ENCODE data around the gene TMEM250. TPM values are rescaled to one million over a fixed set of nuclear protein-coding genes. Genes with fewer than 3 reads are reported as not detected.

Gene TMEM250
- total RNA-seq, 1 experiment from 2014 or later, result 109 TPM

DNA sequence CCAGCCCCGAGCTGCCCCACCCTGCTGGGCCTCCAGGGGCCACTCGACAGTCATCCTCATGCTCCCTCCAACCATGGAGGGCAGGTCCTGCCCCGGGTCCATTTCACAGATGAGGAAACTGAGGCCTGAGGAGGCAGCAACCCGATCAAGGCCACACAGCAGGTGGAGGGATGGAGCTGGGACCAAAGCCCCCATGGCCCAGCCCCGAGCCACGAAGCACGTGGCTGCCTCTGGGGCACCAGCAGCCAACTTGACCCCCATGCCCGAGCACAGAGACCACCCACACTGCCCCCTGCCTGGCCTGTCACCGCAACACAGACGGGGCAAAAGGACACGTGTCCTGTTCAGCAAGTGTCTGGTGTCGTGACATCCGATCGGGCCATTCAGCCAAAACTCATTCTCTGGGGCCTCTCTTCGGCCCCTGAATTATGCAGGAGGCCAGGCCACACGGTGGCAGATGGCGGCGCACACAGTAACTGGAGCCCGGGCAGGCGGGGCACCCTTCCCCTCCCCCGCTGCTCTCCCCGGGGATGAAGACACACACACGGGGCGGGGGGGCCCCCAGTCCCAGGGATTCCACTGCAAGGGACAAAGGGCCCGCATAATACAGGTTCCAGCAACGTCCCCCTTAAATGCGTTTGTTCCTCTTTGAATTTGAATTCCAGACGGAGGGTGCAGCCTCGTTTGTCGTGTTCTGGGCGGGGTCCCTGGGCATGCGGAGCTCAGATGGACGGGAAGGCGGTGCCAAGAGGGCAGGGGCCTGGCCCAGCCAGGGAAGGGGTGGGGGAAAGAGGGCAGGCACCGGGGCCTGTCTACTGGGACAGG lies 29.4 kb upstream of the TMEM250 start:
- no peak for DNase-seq (ENCODE audit: low spot score)

DNA sequence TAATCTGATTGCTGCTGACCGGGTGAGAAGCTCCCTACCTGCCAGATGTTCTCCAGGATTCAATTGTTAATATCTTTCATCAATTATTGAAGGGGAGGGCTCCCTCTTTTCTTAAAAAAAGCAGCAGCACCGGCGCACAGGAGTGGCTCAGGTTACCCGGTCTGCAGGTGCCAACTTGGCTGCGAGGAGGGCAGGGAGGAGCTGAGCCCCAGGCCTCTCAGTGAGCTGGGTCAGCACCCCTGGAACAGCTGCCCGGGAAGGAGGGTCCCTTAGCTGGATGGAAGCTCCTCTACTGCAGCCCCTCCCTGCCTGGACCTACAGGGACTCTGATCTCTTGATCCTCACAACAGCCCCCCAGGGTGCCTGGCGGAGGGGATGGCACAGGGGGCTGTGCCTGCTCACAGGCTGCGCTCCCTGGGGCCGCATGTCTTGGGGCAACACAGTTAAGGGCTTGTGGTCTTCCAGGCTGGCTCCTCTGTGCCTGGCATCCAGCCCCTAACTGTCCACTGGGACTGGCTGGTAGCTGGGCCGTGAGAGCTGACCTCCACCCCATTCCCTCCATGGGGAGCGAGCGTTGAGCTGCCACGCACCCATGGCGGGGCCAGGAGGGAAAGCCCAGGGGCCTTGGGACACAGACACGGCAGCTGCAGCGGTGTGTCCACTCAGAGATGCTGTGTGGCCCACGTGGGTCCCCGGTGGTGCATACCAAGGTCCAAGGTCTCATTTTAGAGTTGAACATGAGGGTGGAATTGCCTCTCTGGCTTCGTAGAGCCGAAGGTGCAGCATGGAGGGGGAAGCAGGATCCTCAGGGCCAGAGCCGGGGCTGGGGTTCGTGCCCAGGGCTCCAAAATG lies 28.6 kb upstream of the TMEM250 start:
- DNase-seq (ENCODE audit: low spot score), result no peak

DNA sequence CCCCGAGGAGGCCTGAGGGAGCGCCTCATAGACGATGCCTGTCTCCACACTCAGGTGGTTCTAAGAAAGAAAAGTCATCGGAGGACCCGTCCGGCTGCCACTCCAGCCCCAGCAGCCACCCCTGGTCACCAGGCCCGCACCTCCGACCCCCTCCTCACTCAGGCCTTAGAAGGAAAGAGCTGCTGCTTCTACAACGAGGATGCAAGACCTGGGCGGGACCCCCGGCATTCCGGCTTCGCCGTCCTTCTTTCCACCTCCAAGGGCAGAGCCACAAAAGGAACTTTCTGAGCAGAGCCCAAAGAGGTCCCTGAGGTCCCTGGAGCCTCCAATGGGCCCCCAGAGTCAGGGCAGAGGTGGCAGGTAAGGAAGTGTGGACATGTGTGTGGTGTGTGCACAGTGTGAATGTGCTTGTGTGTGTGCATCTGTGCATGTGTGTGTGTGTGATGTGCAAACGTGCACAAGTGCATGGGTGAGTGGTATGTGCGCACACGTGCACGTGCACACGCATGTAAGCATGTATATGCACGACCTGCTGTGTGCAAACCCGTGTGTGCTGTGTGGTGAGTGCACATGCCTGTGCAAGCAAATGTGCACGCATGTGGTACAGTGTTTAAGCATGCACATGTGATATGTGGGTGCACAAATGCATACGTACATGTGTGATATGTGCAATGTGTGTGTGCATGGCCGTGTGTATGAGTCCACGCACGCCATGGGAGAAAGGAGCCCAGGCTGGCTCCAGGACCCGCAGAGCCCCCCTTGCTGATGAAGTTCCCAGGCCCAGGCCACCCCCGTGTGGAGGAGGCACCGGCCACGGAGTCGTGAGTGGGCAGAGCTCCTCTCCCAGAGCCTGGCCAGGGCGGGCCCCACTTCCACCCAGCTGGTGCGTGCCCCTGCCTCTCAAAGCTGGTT lies 27.7 kb upstream of the TMEM250 start:
- no peak for DNase-seq (ENCODE audit: low spot score)

DNA sequence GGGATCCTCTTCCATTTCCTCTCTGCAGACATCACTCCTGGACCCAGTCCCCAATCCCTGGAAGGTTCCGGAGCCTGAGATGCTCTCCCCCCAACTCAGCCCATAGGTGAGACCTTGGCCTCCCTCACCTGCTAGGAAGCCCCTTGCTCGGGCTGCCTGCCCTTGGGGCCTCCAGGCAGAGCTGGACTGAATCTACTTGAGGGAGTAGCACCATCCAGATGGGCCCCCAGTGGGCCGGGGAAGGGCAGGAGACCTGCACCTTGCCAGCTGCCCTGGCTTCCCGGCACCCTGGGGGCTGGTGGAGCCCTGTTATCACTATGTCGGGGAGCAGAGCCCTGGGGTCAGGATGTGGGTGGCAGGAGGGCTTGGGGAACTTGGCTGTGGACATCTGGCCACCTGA lies 26.9 kb upstream of the TMEM250 start:
- DNase-seq (ENCODE audit: low spot score), result no peak

DNA sequence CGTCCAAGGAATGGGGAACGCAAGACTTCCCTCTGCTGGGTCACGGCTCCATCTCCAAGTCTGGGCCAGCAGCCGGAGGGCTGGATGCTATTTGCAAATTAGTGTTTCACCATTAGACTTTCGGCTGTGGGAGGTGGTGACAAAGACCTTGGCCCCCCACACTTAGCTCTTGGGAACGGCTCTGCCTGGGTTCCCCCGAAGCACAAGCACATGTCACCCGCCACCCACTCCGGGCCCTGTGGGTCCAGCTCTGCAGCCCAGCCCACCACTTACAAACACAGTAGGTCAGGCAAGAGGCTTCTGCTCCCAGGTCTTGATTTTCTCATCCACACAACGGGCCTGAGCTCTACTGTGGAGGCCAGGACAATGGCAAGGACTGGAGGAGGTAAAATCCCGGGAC lies 25.8 kb upstream of the TMEM250 start:
- DNase-seq (ENCODE audit: low spot score), result no peak

DNA sequence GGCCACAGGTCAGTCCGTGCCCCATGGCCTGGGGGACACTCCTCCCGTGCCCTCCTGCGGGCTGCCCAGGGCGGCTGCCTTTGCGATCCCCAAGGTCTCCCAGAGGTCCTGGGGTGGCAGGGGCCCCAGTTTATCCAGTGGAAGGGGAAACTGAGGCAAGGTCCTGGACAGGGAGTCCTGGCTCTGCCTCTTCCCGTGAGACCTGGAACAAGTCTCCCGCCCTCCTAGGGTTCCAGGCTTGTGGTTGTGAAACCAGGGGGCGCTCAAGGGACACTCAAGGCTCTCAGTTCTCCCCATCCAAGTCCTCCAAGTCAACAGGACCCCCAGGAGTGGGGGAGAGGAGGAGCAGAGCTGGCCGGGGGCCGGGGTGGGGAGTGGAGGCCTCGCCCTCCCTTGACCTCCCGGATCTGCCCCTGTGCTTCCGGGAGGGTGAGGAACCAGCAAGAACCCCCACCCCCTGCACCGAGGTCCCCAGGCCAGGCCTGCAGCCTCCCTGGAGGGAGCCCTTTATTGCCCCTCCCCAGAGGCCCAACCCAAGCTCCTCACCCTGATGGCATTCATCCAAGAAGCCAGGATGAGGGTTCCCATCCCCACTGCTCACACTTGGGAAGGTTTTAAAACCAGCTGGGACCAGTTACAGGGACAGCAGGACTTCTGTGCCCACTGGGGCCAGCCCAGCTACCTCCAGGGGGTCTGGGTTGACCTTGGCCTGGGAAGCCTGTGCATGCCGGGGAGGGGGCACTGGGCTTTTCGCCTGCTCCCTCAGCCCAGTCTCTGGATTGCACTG lies 24.7 kb upstream of the TMEM250 start:
- DNase-seq (ENCODE audit: low spot score), result peak; percentile 59

DNA sequence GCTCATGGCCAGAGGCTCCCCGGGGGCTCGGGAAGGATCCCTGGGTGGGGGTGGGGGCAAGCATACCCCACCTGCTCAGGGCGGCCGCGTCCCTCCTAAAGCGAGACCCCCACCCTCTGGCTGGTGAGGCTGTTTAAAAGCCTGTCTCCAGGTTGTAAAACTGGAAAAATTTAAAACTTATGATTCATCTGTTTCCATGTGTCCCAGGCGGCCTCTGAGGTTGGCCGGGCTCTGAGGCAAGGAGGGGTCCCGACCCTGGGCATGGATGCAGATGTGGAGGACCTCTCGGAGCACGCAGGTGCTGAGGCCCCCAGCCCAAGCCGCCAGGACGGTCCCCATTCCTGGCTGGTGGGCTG lies 24.2 kb upstream of the TMEM250 start:
- no peak for DNase-seq (ENCODE audit: low spot score)

DNA sequence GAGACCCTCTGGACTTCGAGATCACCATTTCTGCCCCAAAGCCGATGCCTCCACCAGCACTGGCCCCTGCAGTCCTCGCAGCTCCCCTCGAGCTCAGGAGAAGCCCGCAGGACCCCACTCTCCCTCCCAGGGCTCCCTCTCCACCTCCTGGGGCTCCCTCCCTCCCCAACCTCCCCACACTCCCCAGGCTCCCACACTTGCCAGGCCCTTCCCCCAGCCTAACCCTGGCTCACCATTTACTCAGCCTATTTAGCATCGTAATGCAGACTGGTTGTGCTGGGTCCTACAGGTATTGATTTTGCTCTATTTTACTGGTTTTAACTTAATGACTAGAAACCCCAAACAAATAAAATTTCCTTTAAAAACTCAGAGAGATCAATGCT lies 23.7 kb upstream of the TMEM250 start:
- DNase-seq (ENCODE audit: low spot score), result no peak

DNA sequence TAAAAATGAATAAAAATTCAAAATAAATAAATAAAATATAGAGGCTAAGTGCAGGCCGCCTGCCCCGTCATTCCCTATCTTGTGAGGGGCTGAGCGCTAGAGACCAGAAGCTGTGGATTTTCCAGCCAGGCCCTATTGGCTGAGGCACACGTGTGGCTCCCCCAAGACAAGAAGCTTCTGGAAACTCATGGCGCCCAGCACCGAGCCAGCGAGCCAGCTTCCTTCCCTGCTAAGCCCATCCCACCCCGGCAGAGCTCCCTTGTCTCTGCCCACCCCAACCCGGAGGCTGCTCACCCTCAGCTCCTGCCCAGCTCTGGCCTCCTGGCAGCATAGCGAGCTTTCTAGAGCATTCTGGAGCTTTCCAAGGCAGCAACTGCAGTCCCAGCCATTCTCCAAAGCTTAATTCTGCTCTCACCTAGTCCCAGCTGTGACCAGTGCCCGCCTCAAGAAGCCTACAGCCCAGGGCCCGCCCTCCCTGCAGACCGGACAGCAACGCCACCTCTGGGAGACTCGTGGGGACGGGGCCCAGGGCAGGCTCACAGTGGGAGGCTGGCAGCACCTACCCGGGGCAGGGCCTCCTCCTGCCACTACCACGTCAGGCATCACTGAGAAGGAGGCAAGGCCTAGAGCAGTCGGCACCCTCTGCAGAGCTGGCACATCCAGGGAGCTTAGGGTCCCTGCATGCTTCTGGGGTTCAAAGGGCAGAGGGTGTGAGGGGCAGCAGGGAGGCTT lies 23.2 kb upstream of the TMEM250 start:
- no peak for DNase-seq (ENCODE audit: low spot score)

DNA sequence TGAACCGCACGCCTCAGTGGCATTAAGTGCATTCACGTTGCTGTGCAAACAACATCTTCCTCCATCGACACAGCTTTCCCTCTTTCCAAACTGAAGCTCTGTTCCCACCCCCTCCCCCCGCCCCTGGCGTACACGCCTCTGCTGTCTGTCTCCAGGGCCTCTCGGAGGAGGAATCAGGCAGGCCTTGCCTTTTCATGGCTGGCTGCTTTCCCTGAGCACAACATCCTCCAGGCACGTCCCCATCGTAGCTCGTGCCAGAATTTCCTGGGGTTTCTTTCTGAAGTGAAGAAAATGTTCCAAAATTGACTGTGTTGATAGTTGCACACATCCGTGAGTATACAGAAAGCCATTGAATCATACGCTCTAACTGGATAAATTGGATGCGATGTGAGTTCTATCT lies 22.3 kb upstream of the TMEM250 start:
- no peak for DNase-seq (ENCODE audit: low spot score)

DNA sequence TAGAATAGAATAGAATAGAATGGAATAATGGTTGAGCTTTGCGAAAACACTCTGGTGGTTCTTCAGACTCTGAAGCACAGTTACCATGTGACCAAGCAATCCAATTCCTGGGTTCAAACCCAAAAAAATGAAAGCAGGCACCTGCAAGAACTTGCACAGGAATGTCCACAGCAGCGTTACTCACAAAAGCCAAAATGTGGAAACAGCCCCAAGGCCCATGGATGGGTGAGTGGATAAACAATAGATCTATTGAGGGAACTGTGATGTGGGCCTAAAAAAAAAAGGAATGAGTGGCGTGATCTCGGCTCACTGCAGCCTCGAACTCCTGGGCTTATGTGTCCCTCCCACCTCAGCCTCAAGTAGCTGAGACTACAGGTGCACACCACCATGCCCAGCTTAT lies 21.4 kb upstream of the TMEM250 start:
- DNase-seq (ENCODE audit: low spot score), result no peak

DNA sequence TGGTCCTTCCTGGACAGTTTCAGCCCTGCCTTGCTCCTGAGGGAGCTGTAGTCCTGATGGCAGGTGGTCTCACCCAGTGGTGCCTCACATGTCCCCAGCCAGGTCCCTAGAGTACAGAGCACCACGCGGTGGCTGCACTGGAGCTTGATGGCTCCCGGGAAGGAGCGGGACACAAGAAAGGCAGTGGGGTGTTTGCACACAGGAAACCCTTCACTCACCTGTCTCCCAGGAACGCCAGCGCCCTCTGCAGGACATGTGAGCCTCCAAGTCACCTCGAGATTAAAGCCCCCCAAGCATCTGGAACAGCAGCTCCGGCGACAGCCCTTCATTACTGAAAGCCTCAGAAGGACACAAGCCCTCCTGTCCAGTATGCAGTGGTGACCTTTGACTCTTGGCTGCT lies 19.9 kb upstream of the TMEM250 start:
- DNase-seq (ENCODE audit: low spot score), result peak; percentile 82

DNA sequence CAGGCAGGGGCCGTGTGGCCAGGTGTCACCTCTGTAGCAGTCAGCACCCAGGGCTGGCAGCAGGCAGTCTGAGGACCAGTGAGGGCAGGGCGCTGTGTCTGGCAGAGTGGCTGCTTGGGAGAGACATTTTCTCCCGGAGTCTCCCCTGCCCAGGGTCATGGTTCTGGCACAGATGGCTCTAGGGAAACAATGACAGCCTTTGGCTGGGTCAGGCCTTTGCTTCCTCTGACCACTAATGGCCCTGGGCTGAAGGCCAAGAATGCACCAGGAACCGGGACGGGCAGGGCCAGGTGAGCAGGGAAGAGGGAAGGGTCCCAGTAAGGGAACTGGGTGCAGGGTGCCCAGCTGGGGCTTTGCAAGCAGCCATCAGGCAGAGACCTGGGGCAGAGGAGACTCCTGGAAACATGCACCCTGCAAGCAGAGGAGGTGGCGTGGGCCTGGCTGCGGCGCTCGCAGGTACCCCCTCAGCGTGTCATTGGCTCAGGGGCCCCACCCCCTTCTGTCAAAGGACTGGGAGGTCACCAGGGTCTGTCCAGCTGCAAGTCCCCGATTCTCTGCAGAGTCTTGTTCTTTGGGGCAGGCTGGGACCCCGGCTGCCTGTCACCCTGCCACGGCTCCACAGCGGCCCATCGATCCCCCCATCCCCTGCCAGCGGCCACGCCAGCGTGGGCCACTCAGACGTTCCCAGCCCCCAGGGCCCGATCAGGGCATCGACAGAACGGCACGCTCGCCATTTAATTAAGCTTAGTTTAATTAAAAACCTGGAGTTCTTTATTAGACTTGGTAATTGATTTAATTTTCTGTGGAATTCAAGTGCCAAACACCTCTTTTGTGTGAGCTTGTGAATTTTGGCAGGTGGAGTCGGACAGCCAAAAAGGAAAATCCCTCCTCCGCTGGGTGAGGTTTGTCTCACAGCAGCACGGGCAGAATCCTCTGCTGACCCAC lies 18.9 kb upstream of the TMEM250 start:
- DNase-seq (ENCODE audit: low spot score), result peak; percentile 72

DNA sequence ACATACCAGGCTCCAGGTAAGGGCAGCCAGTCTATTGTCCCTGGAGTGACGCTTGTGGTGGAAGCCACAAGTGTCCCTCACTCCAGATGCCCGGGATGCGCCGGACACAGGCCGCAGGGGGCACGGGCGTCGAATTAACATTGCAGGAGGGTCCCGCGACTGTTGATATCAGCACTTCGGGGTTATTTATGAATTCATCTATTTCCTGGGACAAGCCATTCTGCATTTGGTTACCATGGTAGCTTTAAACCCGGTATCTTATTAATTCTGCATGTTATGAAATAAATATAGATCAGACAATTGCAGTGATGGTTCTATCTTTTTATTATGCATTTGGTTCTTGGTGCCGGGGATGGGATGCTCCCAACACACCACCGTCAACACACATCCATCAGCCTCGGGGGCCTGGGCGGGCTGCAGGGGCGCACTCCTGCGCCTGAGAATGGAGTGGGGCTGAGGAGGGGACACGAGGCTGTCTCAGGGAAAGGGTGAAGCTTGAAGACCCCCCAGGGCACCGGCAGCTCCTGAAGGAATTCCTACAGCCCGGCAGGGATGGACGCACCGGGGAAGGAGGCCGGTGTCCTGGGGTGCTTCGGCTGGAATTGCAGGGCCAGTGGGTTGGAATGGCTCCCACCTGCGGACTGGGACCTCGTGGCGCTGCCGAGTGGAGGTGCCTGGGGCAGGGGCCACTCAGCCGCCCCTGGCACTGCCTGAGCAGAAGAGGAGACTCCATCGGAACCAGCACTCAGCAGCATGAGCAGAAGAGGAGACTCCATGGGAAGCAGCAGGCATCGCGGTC lies 17.7 kb upstream of the TMEM250 start:
- no peak for DNase-seq (ENCODE audit: low spot score)

DNA sequence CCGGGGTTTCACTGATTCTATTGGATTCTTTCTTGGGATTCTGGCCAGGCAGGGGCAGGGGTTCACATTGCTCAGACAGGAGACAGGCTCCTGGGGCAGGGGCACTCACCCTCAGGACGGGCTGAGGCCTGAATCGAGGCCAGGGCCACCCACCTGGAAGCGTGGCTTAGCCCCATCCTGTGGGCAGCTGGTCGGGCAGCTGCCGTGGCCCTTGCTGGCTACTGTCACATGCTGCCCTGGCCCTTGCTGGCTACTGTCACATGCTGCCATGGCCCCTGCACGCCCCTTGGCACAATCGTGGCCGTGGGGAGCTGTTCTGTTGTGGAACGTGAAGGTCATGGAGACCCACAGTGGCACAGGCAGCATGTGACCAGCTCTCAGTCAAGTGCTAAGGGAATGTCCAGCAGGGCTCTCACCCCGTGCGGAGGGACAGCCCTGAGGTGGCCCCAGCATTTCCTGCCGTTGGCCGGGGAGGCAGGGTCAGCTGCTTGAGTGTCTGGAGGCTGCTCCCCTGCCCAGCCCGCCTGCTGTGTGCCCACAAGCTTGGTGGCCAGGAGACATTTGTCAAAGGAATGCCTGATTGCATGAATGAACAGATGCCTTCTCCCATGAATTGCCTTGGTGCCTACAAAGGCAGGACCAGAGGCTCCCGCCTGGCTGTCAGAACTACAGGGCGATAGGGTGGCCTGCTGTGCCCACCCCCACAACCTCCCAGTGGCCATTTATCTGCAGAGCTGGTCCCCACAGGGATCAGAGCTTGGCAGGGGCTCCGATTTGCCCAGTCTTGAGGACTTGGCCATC lies 16.9 kb upstream of the TMEM250 start:
- DNase-seq (ENCODE audit: low spot score), result no peak

DNA sequence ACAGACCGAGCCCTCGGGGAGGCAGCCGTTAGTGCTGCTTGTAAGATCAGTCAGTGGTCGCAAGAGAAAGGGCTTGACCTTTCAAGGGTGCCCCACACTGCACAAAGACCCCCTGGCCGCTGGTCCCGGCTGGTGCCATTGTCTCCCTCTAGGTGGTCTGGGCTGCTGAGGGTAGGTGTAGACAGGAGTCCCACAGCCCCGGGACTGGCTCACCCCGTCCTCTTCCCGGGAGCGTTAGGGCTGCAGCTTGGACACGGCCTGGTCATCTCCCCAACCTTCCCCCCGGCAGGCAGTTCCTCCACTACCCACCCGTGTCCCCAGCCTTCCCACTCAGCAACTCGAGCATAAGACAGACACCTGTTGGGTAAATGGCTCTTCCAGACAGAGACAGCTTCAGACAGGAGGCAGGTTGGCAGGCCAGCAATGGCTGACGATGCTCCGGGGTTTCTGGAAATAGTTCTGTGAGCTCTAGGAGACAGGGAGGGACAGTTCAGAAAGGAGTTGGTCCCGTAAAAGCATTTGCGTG lies 15.3 kb upstream of the TMEM250 start:
- DNase-seq (ENCODE audit: low spot score), result no peak

DNA sequence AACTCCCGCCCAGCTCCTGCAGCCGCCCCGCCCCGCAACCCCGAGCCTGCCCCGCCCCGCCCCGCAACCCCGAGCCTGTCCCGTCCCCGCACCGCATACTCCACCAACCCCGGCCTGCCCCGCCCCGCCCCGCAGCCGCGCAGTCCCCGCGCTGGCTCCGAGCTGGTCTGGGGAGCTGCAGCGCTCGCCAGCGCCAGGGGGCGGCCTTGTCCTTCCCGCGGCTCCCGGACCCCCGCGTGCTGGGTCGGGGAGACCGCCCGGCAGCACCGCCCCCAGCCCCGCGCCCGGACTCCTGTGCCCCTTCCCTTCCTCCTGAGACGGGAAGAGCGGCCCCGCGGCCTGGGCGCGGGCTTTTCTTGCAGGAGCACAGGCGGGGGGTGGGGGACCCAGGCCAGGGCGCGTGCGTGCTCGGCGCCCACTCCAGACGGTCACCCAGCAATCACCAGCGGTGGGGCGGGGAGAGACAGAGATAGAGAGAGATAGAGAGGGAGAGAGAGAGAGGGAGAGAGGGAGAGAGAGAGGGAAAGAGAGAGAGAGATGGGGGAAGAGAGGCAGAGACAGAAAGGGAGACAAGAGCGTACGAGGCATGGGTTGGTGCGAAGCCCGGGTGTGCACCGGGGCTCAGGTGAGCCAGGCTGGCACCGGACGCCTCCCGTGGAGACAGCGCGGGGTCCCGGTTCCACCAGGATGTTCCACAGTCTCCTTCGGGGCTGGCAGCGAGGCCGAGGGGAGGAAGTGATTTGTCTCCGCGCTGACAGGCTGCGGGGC lies 14.7 kb upstream of the TMEM250 start:
- no peak for DNase-seq (ENCODE audit: low spot score)

Measured in HT-29 (cell line).